Measurements from ENCODE around the gene CADM1.

Gene CADM1

DNA sequence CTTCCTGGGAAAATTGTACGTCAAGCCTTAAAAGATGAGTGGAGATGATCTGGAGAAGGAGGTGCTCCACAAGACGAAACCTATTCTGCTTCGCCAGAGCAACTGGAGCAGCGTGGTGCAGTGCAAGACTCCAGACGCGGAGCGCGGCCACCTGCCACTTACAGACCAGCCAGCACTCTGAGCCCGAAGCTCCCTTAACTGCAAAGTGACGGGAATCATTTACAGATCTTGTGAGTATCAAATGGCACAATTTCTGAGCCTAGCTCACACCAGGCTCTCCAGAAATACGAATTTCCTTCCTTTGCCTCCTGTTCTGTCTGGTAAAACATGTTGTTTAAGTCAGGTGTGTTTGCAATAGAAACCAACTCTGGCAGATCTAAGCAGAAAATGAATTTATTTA lies 369.3 kb downstream of the CADM1 start:
- FAIRE-seq, result no peak

- no peak for FAIRE-seq
These were observed 370.6 kb downstream of the CADM1 start for GRCh38 chr11:115133475-115134209.

GRCh38 chr11:115132436-115133228 lies 371.6 kb downstream of the CADM1 start:
- no peak for FAIRE-seq

DNA sequence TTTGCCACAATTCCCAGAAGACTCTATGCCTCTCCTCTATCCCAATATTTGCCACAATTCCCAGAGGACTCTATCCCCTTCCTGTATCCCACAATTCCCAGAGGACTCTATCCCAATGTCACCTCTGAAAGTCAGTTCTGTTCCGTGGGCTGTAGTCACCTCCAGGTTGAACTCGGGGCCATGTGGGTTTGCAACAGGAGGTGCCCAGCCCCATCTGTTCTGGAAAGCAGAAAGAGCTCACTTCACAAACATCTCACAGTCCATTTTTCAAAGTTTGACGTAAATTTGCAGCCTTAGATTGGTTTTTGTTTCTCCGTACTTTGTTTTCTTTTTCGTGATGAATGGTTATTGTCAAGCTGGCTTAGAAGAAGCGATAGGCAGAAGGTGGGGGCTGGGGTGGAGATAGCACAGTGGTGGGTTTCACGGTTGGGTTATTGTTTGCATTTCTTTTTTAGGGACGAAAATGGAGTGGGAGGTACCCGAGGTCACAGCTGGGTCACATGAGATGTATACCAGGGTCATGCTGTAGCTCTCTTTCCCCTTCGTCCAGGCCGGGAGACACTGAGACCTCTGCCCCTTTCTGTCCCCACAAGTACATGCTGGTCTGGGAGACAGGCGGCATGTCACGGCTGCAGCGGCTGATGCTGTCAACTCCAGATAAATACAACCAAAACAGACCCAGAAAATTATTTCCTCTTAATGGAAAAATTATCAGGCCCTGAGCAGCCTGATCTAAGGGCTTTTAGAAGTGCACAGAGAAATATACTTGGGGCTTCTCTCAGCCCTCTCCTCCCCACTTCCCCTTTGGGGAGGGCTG lies 374.5 kb downstream of the CADM1 start:
- FAIRE-seq, result no peak

DNA sequence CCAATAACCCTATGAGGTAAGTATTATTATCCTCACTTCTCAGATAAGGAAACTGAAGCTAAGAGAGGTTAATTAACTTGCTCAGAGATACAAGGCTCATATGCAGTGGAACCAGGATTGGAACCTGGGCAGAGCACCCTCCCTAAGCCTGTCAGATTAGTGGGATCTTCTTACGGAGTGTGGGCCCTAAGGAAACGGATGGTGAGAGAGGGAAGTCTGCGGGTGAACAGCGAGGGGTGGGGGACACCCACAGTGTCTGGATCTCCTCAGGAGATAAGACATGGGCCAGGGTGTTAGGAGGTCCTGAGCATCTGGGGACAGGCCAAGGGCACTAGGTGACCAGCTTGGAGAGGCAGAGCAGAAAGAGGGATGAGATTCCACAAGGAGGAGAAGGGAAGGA lies 376.0 kb downstream of the CADM1 start:
- no peak for FAIRE-seq

DNA sequence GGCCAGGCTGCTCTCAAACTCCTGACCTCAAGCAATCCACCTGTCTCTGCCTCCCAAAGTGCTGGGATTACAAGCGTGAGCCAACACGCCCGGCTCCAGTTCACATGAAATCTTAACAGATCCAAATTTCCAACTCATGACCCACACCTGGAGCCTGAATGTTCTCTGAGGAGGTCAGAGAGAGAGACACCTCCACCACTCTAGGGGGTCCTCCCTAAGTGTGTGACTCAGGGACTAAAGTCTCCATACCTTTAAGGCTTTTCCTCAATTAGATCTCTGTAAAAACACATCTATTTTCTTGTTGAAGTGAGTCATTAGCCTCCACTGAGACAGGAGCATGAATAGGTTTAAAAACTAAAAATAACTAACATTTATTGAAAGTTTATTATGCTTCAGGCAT lies 376.4 kb downstream of the CADM1 start:
- FAIRE-seq, result no peak

GRCh38 chr11:115126515-115127208 lies 377.6 kb downstream of the CADM1 start:
- FAIRE-seq, result no peak

- no peak for FAIRE-seq
These were observed 378.1 kb downstream of the CADM1 start for GRCh38 chr11:115126092-115126491.

- FAIRE-seq, result no peak
These were observed 379.4 kb downstream of the CADM1 start for GRCh38 chr11:115124786-115125185.

DNA sequence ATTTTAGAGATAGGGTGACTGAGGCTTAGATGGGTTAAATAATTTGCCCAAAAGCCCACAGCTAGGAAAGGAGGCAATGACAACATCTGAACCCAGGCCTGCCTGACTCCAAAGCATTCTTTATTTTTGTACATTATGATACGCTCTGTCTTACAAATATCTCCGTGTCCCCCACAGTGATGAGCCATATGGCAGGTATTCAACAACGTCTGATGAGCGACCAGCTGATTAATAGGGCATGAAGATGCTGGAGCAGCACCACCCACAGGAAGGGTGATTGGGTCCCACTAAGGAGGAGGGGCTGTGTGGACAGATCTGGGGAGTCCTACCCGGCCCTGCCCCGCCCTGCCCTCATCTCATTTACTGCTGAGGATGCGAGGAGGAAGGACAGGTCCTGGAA lies 380.6 kb downstream of the CADM1 start:
- no peak for FAIRE-seq

- no peak for FAIRE-seq
These were observed 381.9 kb downstream of the CADM1 start for GRCh38 chr11:115122274-115122673.

All from colon (tissue), 2 donors.